ENCODE data around the gene TIMM21. TPM values are rescaled to one million over a fixed set of nuclear protein-coding genes. Genes with fewer than 3 reads are reported as not detected.

Gene TIMM21
- total and polyA plus RNA-seq, 4 donors = 22.0 to 39.2 (median 30.0) TPM

DNA sequence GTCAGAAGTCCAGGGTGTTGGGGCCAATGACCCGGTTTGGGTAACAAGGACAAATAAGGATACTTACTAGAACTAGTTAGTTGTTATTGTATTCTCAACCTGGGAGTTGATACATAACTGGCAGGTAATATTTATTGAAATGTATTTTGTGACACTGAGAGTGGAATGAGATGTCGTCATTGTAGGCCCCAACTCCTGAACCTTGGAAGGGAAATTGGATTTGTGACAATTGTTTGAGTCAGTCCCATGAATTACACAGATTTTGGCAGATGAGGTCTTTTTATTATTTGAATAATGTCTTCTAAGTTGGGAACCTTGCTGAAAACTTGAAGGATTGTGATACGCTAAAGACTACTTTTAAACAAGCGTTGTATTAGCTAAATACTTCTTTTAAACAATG is 5.1 kb downstream of the TIMM21 start:
- no peak overlapping the region for H3K4me3 ChIP-seq (ENCODE audit: low read depth in 1 of 3, low read length in 3 of 3)
- H3K4me1 ChIP-seq (ENCODE audit: control insufficient read depth in 4 of 4, insufficient read depth in 4 of 4, low read length in 3 of 4) = peaks cover 8 to 21% (median 18%) of the 10 kb centered on the region in 4 donors
- no peak overlapping the region for H3K9ac ChIP-seq (ENCODE audit: low read depth in 1 of 2, low read length in 2 of 2)
- no peaks in the 10 kb centered on the region for H3K27me3 ChIP-seq (ENCODE audit: control insufficient read depth in 4 of 4, insufficient read depth in 4 of 4, low read length in 3 of 4)
- peaks cover 0 to 31% (median 23%) of the 10 kb centered on the region in 4 donors for H3K36me3 ChIP-seq (ENCODE audit: control insufficient read depth in 4 of 4, insufficient read depth in 3 of 4, low read depth in 1 of 4, low read length in 3 of 4)
- H3K27ac ChIP-seq (ENCODE audit: low read depth in 1 of 2, low read length in 2 of 2) = no peak overlapping the region
- no peaks in the 10 kb centered on the region for H3K9me3 ChIP-seq (ENCODE audit: control insufficient read depth in 4 of 4, low read length in 3 of 4)
- 82% methylated on average over 4 of the region's 4 CpGs for WGBS
- DNase-seq (ENCODE audit: low spot score) = no peak
- TF ChIP-seq FOXA1 (IDR thresholded peaks at IDR 0.05) = no peak
- no peak for TF ChIP-seq YY1 (IDR thresholded peaks at IDR 0.05)
- TF ChIP-seq TAF1 (conservative IDR thresholded peaks at IDR 0.05) = no peak
- TF ChIP-seq, protein P1, sequence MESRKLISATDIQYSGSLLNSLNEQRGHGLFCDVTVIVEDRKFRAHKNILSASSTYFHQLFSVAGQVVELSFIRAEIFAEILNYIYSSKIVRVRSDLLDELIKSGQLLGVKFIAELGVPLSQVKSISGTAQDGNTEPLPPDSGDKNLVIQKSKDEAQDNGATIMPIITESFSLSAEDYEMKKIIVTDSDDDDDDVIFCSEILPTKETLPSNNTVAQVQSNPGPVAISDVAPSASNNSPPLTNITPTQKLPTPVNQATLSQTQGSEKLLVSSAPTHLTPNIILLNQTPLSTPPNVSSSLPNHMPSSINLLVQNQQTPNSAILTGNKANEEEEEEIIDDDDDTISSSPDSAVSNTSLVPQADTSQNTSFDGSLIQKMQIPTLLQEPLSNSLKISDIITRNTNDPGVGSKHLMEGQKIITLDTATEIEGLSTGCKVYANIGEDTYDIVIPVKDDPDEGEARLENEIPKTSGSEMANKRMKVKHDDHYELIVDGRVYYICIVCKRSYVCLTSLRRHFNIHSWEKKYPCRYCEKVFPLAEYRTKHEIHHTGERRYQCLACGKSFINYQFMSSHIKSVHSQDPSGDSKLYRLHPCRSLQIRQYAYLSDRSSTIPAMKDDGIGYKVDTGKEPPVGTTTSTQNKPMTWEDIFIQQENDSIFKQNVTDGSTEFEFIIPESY (IDR thresholded peaks at IDR 0.05) = no peak

DNA sequence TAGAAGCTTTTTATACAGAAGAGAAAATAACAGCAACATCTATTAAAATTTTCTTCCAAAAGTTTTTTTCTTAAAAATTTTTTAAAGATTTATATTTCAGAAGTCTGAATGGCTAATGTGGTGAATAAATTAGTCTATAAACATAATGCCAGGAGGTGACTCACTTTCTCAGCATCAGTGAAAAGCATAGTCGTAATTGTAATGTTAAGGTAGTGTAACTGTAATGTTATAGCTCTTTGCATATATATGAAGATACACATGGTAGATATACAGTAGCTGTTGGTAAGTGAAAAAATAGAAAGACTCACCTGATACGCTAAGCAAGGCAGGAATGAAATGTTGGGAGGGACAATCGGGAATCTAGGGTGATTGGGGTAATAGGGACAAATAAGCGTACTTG is 5.5 kb downstream of the TIMM21 start:
- peaks cover 8 to 18% (median 18%) of the 10 kb centered on the region in 4 donors for H3K4me1 ChIP-seq (ENCODE audit: control insufficient read depth in 4 of 4, insufficient read depth in 4 of 4, low read length in 3 of 4)
- no peak overlapping the region for H3K4me3 ChIP-seq (ENCODE audit: low read depth in 1 of 3, low read length in 3 of 3)
- no peak overlapping the region for H3K9ac ChIP-seq (ENCODE audit: low read depth in 1 of 2, low read length in 2 of 2)
- H3K9me3 ChIP-seq (ENCODE audit: control insufficient read depth in 4 of 4, low read length in 3 of 4) = no peaks in the 10 kb centered on the region
- no peak for DNase-seq (ENCODE audit: low spot score)
- TF ChIP-seq, protein P2, sequence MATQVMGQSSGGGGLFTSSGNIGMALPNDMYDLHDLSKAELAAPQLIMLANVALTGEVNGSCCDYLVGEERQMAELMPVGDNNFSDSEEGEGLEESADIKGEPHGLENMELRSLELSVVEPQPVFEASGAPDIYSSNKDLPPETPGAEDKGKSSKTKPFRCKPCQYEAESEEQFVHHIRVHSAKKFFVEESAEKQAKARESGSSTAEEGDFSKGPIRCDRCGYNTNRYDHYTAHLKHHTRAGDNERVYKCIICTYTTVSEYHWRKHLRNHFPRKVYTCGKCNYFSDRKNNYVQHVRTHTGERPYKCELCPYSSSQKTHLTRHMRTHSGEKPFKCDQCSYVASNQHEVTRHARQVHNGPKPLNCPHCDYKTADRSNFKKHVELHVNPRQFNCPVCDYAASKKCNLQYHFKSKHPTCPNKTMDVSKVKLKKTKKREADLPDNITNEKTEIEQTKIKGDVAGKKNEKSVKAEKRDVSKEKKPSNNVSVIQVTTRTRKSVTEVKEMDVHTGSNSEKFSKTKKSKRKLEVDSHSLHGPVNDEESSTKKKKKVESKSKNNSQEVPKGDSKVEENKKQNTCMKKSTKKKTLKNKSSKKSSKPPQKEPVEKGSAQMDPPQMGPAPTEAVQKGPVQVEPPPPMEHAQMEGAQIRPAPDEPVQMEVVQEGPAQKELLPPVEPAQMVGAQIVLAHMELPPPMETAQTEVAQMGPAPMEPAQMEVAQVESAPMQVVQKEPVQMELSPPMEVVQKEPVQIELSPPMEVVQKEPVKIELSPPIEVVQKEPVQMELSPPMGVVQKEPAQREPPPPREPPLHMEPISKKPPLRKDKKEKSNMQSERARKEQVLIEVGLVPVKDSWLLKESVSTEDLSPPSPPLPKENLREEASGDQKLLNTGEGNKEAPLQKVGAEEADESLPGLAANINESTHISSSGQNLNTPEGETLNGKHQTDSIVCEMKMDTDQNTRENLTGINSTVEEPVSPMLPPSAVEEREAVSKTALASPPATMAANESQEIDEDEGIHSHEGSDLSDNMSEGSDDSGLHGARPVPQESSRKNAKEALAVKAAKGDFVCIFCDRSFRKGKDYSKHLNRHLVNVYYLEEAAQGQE (IDR thresholded peaks at IDR 0.05) = no peak
- TF ChIP-seq HNF4G (IDR thresholded peaks at IDR 0.05) = no peak
- no peak for TF ChIP-seq FOXA1 (IDR thresholded peaks at IDR 0.05)
- TF ChIP-seq TAF1 (conservative IDR thresholded peaks at IDR 0.05) = no peak
- TF ChIP-seq, protein P3, sequence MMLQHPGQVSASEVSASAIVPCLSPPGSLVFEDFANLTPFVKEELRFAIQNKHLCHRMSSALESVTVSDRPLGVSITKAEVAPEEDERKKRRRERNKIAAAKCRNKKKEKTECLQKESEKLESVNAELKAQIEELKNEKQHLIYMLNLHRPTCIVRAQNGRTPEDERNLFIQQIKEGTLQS (IDR thresholded peaks at IDR 0.05) = no peak
- TF ChIP-seq, protein P1 (IDR thresholded peaks at IDR 0.05) = no peak
- TF ChIP-seq RXRA (IDR thresholded peaks at IDR 0.05) = no peak
- TF ChIP-seq FOXA2 (IDR thresholded peaks at IDR 0.05) = no peak
- TF ChIP-seq SP1 (IDR thresholded peaks at IDR 0.05) = no peak
- TF ChIP-seq EGR1 (IDR thresholded peaks at IDR 0.05; ENCODE audit: low read depth in 2 of 2) = no peak
- no peak for TF ChIP-seq YY1 (IDR thresholded peaks at IDR 0.05)
- TF ChIP-seq HNF4A (conservative IDR thresholded peaks at IDR 0.05) = no peak
- H3K27ac ChIP-seq (ENCODE audit: low read depth in 1 of 2, low read length in 2 of 2) = no peak overlapping the region
- H3K36me3 ChIP-seq (ENCODE audit: control insufficient read depth in 4 of 4, insufficient read depth in 3 of 4, low read depth in 1 of 4, low read length in 3 of 4) = peaks cover 0 to 35% (median 25%) of the 10 kb centered on the region in 4 donors
- no peaks in the 10 kb centered on the region for H3K27me3 ChIP-seq (ENCODE audit: control insufficient read depth in 4 of 4, insufficient read depth in 4 of 4, low read length in 3 of 4)
- 96% methylated on average over 4 of the region's 4 CpGs for whole genome bisulfite sequencing
